ENCODE results near the gene CDK5.

- no peak for TF ChIP-seq ZSCAN20 (CRISPR knock-in tag; IDR thresholded peaks at IDR 0.05)
- TF ChIP-seq SMC3 (IDR thresholded peaks at IDR 0.05): no peak
- TF ChIP-seq MAFK (IDR thresholded peaks at IDR 0.05; ENCODE audit: partially characterized antibody): no peak
- TF ChIP-seq REST (IDR thresholded peaks at IDR 0.05): no peak
- no peak for TF ChIP-seq POLR2A (IDR thresholded peaks at IDR 0.05; ENCODE audit: low read length)
- TF ChIP-seq CTCF (IDR thresholded peaks at IDR 0.05): no peak
- no peak for TF ChIP-seq HOXA7 (CRISPR knock-in tag; IDR thresholded peaks at IDR 0.05)
- TF ChIP-seq BHLHE40 (IDR thresholded peaks at IDR 0.05; ENCODE audit: low read depth, low read length): no peak
Measured at GRCh38 chr7:151008143-151008510, 49.6 kb downstream of the CDK5 start.

All from A549 (cell line).